Mucosa of descending colon (tissue), 3 donors: ENCODE data around the gene SHC3. TPM values are rescaled to one million over a fixed set of nuclear protein-coding genes. Genes with fewer than 3 reads are reported as not detected.

Source experiments
- ATAC-seq: fragments of 200-7000 bp; cut with Tn5 transposase; one replicate; pipeline ENCODE4 v1.9.1; 2020; ENCODE audit warnings: mild to moderate bottlenecking, moderate library complexity
- DNase-seq, 3 donors: peaks; one replicate each; pipeline ENCODE4 v3.0.0-alpha.2; 2020
- H3K36me3 ChIP-seq: fragments of 200-600 bp; one replicate; pipeline ENCODE4 v1.8.0; 2021; ENCODE audit warnings: low read depth, mild to moderate bottlenecking
- H3K4me1 ChIP-seq: fragments of 200-600 bp; one replicate; pipeline ENCODE4 v1.8.0; 2021; ENCODE audit warnings: low read depth, mild to moderate bottlenecking
- H3K4me3 ChIP-seq: fragments of 200-600 bp; one replicate; pipeline ENCODE4 v1.8.0; 2021; ENCODE audit warnings: mild to moderate bottlenecking
- H3K9me3 ChIP-seq: fragments of 200-600 bp; one replicate; pipeline ENCODE4 v1.8.0; 2021; ENCODE audit warnings: mild to moderate bottlenecking
- CTCF ChIP-seq: fragments of 200-600 bp; IDR thresholded peaks from one replicate; pipeline ENCODE4 v1.8.0; 2022; ENCODE audit warnings: antibody characterized with exemption, mild to moderate bottlenecking
- intact Hi-C, 2 donors: fragments of 100-400 bp; cut with DNase I in 1 of 2; cut with micrococcal nuclease in 1 of 2; formaldehyde crosslinking; loops; one replicate each; pipeline versions ENCODE4 v1.11.0 to v1.11.1; 2022; cut with DNase I, micrococcal nuclease
- total RNA-seq, 3 donors: library from RNA; stranded (reverse); fragmentation: NEBNext Ultra II Directional in 2 of 3; extraction: Animal tissue kit (Norgen Biotek cat#: 25700) in 2 of 3; gene quantifications; one replicate each; pipeline versions ENCODE4 v1.2.1 to v1.2.4, GENCODE V29; 2021 to 2023
- donor health status: DM: no; HTN: no; CAD: no; lungs with moderate emphysema.
- donor health status: DM: no; HTN: no; CAD: no.
- donor health status: DM: no; HTN: yes; CAD: no.

Gene SHC3
- total RNA-seq, 3 donors from 2014 or later = 0.35 to 4.8 (median 1.5) TPM

GRCh38 chr9:88968799-88969198 lies 209.8 kb downstream of the SHC3 start:
- intact Hi-C loops = no loop called here
- DNase-seq (no peak), ATAC-seq (no peak)
- no peak for TF ChIP-seq CTCF
- Histone ChIP-seq H3K4me3 (no peak overlapping the region), H3K9me3 (no peaks in the 10 kb centered on the region), H3K4me1 (no peaks in the 10 kb centered on the region), H3K36me3 (no peaks in the 10 kb centered on the region)

- intact Hi-C loops = no loop called here
- no peak overlapping the region for H3K4me3 ChIP-seq
- ATAC-seq (no peak), DNase-seq (no peak)
- H3K36me3 ChIP-seq = no peaks in the 10 kb centered on the region
- H3K4me1 ChIP-seq = no peaks in the 10 kb centered on the region
- no peak for TF ChIP-seq CTCF
- no peaks in the 10 kb centered on the region for H3K9me3 ChIP-seq
Observed at GRCh38 chr9:88966894-88967676, 211.5 kb downstream of the SHC3 start.

GRCh38 chr9:88965473-88965872 lies 213.1 kb downstream of the SHC3 start:
- intact Hi-C loops = no loop called here
- H3K4me3 ChIP-seq = no peak overlapping the region
- no peak for TF ChIP-seq CTCF

GRCh38 chr9:88960632-88961031 lies 218.0 kb downstream of the SHC3 start:
- H3K4me3 ChIP-seq = no peak overlapping the region
- ATAC-seq = no peak

More at GRCh38 chr9:88965473-88965872, 213.1 kb downstream of the SHC3 start:
- ATAC-seq (no peak), DNase-seq (no peak)
- Histone ChIP-seq H3K36me3 (no peaks in the 10 kb centered on the region), H3K9me3 (no peaks in the 10 kb centered on the region), H3K4me1 (no peaks in the 10 kb centered on the region)

GRCh38 chr9:88959727-88960469 lies 218.7 kb downstream of the SHC3 start:
- H3K9me3 ChIP-seq = no peaks in the 10 kb centered on the region
- no peaks in the 10 kb centered on the region for H3K36me3 ChIP-seq
- no peak for TF ChIP-seq CTCF
- no peak overlapping the region for H3K4me3 ChIP-seq
- ATAC-seq (no peak), DNase-seq (no peak)
- no peaks in the 10 kb centered on the region for H3K4me1 ChIP-seq
- intact Hi-C loops = no loop called here

More at GRCh38 chr9:88960632-88961031, 218.0 kb downstream of the SHC3 start:
- no peak for TF ChIP-seq CTCF
- intact Hi-C loops = no loop called here
- Histone ChIP-seq H3K36me3 (no peaks in the 10 kb centered on the region), H3K4me1 (no peaks in the 10 kb centered on the region), H3K9me3 (no peaks in the 10 kb centered on the region)
- no peak for DNase-seq
